Measurements from ENCODE around the gene TMED10.

TMED10 gene

DNA sequence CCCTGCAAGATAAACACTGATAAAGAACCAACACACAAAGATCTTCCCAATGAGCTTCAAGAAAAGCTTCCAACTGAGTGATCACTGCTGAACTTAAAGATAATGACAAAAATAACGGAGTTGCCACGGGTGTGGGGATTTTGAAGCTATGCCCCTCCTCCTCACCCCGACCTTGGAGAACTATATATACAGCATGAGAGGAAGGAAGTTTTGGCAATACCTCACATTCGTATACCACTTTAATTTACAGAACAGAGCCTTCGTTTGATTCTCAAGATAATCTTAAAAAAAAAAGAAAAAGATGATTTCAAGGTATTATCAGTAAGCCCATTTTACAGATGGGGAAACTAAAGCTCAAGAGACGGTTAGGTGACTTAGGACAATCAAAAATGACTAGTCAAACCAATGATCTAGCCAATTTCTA is 50.3 kb downstream of the TMED10 start:
- DNase-seq, result no peak

DNA sequence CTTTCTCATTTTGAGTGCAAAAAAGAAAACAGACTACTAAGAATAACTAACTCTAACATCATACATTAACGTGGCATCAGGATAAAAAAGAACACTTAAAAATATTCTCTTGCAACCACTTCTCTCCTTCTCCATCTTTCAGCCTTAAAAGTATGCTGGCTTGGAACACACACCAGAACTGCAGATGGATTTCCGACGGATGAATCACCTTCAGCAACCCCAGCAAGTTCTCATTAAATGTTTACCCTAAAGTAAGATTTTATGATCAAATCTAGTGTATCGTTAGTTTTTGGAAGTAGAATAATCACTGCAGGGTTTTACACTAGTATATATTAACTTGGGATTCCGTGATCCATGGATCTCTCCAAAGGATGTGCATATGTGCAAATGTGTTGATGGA is 50.8 kb downstream of the TMED10 start:
- no peak for DNase-seq

DNA sequence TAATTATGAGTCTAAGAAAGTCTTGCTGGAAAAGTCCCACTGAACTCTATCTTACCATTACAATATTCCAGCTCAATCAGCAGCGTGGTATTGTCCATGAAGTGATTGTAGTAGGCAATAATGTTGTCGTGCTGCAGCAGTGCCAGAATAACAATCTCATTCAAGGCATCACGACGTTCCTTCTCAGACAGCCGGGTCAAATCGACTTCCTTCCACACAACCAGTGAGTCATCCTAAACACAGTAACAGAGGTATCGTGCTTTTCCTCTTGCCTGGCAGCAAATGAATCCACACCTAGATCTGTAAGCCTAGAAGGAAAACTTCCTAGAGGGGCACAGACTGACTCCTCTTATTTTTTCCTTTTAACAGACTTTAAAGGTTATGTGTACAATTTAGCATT is 52.4 kb downstream of the TMED10 start:
- no peak for DNase-seq

DNA sequence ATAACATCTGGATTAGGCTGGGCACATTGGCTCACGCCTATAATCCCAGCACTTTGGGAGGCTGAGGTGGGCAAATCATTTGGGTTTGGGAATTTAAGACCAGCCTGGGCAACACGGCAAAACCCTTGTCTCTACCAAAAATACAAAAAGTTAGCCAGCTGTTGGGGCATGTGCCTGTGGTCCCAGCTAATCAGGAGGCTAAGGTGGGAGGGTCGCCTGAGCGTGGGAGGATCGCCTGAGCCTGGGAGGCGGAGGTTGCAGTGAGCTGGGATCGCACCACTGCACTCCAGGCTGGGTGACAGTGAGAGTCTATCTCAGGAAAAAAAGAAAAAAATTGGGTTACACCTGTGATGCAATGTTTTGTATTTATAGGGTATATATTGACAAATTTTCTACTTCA is 54.9 kb downstream of the TMED10 start:
- no peak for DNase-seq

DNA sequence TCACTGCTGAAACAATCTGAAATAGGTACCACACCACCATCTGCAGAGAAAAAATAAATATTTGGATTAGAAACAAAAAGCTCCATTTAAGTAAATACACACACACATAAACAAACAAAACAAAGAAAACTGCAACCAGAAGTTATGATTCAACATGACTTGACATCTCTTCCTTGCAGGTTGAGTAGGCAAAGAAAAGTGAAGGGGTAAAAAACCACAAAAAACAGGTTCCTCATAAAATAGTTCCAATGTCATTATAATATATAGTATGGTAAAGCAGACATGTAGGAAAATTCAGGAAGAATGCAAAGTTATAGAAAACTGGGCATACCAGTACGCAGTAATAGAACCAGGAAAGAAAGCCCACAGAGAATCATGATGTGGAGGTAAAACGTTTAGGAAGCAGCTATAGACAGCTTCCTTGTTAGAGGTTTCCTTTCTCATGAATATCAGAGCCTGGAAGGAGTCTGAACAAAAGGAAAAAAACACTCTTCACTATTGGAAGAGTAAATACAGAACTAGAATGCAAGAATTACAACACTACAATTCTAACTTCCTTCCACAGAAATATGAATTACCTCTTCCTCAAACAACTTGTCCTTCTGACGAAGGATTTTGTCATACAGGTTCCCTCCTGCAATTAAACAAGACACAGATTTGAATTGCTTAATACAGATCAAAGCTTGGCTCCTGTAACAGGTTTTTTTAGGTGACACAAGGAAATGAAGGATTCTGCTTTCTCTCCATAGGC is 55.7 kb downstream of the TMED10 start:
- no peak for DNase-seq

DNA sequence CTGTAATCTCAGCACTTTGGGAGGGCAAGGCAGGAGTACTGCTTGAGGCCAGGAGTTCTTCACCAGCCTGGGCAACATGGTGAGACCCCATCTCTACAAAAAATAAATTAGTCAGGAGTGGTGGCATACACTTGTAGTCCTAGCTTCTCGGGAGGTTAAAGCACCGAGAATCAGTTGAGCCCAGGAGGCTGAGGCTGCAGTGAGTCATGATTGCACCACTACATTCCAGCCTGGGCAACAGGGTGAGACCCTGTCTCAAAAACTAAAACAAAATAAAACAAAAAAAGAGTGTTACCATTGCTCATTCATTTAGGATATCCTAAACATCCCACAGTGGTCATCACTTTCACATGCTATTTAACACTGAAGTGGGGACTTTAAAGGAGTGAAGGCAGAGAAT is 57.4 kb downstream of the TMED10 start:
- no peak for DNase-seq

DNA sequence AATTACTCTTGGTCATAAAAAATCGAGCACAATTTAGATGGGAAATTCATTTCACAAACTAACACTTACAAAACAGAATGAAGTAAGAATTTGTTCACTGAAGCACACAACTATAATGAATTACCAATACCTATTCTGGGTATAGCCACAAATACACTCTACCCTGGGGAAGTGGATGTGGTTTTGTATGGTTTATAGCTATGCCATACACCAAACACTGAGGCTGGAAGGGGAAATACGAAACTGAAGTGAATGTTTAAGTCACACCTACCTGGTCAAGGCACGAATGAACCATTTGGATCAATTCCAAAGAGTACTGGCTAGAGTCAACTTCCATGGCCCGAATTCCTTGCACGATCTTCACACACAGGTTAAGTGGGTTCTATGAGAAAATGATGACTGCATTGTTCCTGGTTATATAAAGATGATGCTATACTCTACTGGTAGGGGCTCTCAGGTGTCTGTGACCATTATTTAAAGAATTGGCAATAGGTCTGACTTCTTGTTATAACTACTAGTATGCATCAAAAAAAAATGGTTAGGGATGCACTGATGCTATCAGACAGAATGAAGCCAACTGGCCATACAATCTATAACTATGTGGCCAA is 62.4 kb downstream of the TMED10 start:
- DNase-seq, result no peak

DNA sequence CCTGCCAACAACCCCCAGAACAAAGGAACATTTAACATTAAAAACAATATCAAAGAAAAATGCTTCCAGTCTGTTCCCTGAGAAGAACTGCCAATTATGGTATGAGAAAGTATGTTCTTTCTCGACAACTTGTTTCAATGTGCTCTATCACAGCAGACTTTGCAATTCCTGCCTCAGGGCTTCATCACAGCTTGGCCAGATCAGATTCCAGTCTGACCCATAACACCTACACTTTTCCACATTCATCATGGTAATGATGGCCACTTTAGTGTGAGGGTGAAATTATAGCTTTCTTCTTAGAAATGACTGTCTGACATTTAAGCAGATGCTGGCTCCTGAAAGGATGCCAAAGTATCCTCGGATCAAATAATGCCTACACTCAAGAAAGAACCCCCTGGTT is 66.5 kb downstream of the TMED10 start:
- DNase-seq, result no peak

DNA sequence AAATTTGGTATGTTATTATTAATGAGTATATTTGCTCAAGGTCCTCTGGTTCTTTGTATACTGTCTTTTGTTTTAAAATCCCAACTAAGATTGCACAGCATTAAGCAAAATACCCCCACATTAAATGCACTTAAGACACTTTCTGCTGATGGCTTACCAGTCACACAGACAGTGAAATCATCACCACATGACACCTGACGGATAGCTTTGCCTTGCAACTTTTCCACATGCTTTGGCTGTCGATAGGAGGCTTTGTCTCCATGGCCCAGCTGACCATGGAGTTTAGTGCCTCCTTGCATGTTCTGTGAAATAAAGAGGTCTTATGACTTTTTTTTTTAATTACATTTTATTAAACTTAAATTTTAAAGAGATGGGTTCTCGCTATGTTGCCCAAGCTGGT is 69.2 kb downstream of the TMED10 start:
- DNase-seq, result no peak

DNA sequence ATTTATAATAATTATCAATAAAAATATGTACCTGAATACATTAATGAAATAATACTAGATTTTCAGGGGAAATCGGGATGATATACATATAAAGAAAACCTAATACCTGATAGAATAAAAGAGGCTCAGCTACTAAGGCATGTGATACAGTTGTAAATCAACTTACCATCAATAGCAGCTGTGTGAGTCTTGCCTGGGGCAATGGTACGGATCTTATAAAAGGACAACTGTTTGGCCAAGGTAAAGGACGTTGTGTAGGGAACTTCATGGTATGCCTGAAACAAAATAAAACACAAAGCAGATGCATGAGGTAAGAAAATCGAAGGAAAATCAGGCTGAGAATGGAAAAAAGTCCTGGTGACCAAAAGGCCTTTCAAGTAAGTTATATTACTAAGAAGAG is 74.9 kb downstream of the TMED10 start:
- DNase-seq, result no peak

DNA sequence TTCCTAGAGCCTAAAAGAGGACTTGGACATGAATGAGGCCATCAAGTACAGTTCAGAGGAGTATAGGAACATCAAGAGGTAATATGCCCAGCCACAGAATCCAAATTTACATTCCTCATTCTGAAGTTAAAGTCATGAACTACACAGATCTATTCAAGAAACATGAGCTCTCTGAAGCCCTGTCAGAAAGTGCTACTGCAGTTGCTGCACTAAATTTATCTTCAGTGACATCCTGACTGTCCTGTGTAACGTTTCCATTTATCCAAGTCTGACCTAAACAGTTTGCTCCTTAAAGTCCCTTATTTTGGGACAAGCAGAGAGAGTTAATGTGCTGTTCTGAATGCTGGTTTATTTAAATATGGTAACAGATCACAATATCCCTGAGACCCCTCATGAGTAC is 77.7 kb downstream of the TMED10 start:
- DNase-seq, result no peak

DNA sequence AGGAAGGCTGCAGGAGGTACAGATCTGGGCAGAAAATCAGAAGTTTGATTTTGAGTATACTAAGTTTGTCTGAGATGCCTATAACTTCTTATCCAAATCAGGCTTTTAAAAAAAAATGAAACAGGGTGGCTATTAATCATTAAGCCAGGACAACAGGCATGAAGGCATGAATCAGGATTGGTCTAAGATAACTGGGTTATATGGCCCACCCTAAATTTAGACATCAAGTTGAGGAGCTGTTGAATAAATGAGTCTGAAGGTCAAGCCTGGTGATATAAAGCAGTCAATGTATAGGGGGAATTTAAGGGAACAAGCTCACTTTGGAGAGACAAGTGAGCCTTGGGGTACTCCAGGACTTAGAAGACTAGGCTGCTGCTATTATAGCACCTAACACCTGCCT is 78.2 kb downstream of the TMED10 start:
- DNase-seq, result no peak

DNA sequence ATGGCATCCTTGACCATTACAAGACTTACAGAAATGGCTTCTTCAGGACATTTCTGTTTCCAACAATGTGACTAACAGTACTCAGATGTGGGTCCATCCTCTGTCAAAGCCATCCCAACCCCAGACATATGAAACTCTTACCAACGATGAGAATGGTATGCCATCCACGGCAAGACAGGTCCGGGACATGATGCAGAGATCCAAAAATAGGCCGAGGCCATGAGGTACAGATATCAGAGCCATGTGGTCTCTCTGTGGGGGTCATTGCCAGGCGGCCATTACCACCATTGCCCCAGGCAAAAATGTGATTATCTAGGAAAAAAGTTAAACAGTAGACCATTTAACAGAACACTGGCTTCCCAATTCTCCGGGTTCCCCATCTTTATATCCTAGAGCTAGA is 79.5 kb downstream of the TMED10 start:
- no peak for DNase-seq

DNA sequence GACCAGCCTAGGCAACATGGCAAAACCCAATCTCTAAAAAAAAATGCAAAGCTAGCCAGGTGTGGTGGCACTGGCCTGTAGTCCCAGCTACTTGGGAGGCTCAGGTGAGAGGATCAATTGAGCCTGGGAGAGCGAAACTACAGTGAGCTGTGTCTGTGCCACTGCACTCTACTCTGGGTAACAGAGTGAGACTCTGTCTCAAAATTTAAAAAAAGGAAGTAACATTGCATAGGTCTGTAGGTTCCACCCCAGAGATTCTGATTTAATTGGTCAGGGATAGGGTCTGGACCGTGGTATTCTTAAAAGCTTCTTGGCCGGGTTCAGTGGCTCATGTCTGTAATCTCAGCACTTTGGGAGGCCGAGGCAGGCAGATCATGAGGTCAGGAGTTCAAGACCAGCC is 80.7 kb downstream of the TMED10 start:
- DNase-seq, result no peak

DNA sequence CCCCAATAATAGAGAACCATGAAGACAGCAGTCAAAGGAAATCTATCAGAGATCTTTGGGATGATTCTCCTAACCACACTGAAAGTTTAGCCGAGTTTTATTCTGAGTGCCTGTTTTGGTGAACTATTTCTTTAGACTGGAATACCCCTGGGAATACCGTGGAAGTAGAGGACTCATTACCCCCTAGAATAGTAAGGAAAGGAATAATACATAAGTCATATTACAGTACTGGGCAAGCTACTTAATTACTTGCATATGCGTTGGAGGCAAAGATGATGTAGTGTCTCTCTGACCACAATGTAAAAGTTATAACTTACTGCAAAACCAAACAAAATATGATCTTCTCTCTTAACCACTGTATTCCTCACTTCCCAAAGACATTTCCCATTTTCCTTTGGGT is 81.5 kb downstream of the TMED10 start:
- DNase-seq, result no peak

DNA sequence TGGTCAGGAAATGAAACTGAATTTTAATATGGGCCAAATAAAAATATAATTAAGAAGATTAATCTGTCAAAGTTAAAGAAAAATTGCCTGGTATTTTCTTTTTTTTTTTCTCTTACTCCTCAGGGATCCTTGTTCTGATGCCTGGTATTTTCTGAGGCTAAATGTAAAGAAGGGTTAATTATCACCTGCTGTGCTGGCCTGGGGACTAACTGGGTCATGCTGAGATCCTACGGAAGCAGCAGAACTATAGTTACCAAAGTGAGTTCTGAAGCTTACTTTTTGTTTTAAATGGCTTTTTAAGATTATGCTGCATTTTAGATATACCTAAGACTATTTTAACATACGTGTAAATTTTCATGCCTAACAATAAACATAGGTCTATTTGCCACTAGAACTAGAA is 83.7 kb downstream of the TMED10 start:
- no peak for DNase-seq

DNA sequence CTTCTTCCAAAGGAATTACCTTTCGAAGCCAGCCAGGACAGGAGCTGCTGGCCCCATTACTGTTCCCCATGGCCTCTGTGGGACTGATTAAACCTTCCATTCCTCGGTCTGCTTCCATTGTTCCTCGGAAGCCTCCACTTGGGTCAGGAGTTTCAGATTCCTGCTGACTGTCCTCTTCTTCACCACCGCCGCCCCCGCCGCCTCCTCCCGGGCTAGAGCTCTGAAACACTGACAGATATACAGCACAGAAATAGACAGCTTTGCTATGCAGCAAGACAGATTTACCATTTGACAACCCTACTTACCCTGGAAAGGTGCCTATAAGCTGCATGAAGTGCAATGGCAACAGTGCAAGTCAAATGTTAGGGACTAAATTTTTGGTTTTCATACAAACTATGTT is 85.2 kb downstream of the TMED10 start:
- DNase-seq, result no peak

DNA sequence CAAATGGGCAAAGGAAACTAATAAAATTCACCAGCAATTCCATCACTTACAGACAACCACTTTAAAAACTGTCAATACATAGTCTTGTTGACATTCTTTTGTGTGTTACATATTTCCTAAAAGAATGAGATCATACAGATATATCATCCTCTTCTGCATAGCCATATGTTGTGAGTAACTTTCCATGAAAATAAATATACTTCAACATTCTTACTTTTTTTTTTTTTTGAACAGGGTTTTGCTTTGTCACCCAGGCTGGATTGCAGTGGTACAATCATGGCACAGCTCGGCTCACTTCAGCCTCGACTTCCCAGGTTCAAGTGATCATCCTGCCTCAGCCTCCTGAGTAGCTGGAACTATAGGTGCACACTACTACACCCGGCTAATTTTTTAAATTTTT is 86.1 kb downstream of the TMED10 start:
- no peak for DNase-seq

DNA sequence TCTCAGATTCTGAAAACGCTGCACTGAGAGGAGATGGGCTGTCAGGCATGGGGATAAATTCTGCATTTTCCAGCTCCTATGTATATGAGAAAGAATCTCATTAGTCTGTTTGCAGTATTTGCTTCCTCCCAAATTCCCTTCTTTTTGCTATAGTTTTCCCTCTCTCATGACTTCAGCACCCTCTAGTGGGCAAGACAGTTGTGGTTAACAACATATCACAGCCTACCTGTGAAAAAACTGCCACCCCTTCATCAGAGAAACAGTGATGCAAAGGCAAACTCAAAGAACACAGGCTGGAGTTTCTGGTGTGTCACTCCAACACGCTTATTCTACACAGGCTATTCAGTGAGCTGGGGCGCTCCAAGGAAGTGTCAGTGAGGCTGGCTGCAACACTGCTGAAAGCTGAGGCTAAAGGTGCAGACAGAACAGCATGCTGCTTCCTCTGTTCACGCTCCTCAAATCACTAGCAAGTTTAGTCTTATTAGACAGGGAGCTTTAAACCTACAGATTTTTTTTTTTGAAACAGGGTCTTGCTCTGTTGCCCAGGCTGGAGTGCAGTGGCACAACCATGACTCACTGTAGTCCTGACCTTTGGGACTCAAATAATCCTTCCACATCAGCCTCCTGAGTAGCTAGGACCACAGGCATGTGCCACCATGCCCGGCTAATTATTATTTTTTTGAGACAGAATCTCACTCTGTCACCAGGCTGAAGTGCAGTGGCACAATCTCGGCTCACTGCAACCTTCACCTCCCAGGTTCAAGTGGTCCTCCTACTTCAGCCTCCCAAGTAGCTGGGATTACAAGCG is 87.6 kb downstream of the TMED10 start:
- DNase-seq, result peak; percentile 89

DNA sequence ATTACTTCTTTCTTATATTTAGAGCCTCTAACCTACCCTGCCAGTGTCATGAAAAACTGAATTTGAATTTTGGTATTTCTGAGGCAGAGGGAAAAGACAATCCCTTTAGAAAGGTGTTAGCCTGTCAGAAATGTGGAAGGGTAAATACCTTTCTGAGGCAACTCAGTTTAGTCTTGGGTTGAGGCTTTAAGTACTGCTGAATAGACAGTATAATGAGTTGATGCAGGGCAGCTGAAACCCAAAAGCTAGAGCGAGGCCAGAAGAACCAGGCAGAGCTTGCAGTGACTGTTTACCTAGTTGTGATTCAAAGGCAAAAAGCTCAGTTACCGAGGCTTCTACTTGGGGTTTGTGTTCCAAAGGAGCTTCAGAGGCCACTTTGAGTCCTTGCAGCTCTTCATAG is 88.3 kb downstream of the TMED10 start:
- DNase-seq, result no peak

DNA sequence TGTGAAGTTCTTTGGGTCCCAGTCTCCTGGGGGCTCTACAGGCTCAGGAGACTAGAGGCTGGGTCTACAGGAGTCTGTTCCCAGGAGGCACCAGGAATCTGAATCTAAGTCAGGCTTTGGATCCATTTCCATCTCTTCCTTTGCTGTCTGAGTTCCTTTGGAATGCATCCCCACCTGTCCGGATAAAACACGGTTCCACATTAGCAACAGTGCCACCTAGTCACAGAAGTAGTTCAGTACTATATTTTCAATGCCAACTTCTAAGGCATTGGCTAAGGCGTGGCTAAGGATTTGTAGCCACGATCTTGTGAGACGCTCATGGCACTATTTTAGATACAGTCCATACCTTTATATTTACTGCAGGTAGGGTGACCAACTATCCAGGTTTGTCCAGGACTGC is 91.9 kb downstream of the TMED10 start:
- no peak for DNase-seq

DNA sequence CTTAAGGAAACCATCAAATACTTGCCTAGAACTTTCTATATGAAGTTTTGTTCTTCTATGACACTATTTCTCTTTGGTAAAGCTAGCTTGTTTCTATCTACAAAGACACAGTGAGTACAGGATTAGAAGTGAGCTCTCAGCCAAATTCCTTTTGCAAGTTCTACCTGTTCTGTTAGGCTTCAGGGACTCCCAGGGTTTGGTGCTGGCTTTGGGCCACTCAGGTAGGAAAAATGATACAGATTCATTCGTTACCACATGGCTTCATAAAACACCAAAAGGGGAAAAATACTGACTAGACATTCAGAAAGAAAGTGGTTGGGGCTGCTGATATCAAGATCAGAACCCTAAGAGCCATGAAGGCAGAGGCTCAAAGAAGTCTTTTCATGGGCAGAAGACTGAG is 93.1 kb downstream of the TMED10 start:
- DNase-seq, result no peak

DNA sequence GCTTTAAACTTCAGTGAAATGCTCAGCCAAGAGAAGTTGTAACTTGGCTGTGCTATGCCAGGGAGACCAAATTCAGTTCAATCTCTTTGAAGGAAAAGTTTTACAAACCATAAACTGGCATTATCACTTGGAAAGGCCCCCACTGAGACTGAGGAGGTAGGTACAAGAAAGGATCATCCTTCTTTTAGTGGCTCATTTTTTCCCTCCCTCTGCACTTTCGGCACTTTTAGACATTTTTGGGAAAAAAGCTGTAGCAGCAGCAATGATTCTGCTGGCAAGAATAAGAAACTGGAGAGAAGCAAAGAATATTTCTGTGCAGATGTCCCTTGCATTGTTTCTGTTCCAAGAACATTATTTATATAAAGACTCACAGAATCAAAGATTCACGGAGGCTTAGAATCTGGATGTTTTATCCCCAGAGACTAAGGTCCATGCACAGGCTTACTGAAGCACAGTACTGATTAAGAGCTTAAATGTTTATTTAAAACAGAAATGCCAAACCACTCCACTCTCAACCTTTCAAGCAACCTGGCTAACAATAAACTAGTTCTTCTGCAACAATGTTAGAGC is 94.7 kb downstream of the TMED10 start:
- peak; percentile 26 for DNase-seq
